ENCODE measurements around the gene SH3BP4. TPM values are rescaled to one million over a fixed set of nuclear protein-coding genes. Genes with fewer than 3 reads are reported as not detected.

The SH3BP4 gene
- total RNA-seq, 1 donor from 2014 or later, result 115 TPM

DNA sequence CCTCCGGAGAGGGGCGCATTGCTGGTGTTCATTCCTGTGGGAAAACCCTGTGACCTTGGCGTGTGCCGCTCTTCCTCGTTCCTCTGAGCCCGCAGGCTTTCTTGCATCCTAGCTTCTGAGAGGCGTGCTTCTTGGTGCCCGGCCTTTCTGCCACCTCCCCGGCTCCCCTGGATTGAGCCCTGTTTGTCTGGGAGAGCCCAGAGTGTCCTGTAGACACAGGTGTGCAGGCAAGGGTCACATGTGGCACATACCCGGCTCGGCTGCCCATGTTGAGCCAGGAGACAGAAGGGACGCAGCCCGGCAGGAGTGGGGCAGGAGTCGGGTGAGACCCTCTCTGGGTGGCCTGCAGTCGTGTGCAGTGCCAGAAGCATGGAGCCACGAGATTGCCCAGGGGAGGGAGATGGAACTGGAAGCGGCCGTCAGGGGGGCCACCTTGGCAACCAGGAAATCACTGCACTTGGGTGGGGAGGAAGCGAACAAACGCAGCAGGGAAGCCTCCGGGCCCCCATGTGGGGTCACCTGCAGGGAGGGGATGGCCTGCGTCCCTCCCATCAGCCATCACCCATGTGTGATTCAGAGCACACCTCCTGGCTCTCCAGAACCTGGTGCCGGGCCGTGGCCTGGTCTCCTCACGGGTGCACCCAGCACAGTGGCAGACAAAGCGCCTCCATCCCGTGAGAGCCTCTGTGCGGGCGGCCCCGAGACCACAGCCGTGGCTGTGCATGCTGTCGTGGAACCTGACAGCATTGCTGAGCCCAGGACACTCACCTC is 92.9 kb downstream of the SH3BP4 start:
- Histone ChIP-seq H3K36me3 (ENCODE audit: control insufficient read depth, insufficient read depth, low read length) (peaks cover 9% of the 10 kb centered on the region), H3K4me3 (ENCODE audit: low read depth, low read length) (no peak overlapping the region), H3K27me3 (ENCODE audit: control insufficient read depth, insufficient read depth, low read length) (no peaks in the 10 kb centered on the region)
- TF ChIP-seq, protein P1, sequence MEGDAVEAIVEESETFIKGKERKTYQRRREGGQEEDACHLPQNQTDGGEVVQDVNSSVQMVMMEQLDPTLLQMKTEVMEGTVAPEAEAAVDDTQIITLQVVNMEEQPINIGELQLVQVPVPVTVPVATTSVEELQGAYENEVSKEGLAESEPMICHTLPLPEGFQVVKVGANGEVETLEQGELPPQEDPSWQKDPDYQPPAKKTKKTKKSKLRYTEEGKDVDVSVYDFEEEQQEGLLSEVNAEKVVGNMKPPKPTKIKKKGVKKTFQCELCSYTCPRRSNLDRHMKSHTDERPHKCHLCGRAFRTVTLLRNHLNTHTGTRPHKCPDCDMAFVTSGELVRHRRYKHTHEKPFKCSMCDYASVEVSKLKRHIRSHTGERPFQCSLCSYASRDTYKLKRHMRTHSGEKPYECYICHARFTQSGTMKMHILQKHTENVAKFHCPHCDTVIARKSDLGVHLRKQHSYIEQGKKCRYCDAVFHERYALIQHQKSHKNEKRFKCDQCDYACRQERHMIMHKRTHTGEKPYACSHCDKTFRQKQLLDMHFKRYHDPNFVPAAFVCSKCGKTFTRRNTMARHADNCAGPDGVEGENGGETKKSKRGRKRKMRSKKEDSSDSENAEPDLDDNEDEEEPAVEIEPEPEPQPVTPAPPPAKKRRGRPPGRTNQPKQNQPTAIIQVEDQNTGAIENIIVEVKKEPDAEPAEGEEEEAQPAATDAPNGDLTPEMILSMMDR (IDR thresholded peaks at IDR 0.05; ENCODE audit: insufficient read depth, low read length, poor library complexity, severe bottlenecking), result no peak
- DNase-seq (ENCODE audit: low read depth), result no peak

DNA sequence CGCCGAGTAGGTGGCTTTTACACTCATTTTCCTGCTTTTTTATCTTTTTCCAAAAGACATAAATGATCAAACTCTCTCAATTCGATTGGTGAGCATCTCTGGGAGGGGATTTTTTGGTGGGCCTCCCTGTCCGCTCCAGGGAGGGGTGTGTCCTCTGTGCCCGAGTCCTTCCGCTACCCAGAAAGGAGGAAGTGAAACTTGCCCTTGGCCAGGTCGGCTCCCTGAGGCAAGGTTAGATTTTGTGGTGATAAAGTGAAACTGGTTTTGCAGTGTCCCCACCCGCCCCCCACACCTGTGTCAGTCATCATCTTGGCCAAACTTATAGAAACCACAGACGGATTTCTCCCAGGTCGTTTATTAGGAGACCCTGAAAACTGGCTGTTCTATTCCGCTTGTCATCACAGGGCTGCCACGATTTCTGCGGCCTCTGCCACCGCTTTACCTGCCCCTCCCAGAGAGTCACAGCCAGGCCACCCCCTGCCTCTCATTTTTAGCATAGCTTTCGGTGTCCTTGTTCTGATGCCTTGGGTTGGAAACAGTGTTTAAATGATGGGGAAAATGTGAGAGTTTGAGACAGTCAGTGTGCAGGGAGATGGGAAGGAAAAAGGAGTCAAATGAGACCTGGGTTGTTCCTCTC is 93.6 kb downstream of the SH3BP4 start:
- DNase-seq (ENCODE audit: low read depth), result no peak
- TF ChIP-seq, protein P1 (IDR thresholded peaks at IDR 0.05; ENCODE audit: insufficient read depth, low read length, poor library complexity, severe bottlenecking), result no peak
- no peak overlapping the region for H3K4me3 ChIP-seq (ENCODE audit: low read depth, low read length)
- no peaks in the 10 kb centered on the region for H3K27me3 ChIP-seq (ENCODE audit: control insufficient read depth, insufficient read depth, low read length)
- H3K36me3 ChIP-seq (ENCODE audit: control insufficient read depth, insufficient read depth, low read length), result peaks cover 9% of the 10 kb centered on the region

DNA sequence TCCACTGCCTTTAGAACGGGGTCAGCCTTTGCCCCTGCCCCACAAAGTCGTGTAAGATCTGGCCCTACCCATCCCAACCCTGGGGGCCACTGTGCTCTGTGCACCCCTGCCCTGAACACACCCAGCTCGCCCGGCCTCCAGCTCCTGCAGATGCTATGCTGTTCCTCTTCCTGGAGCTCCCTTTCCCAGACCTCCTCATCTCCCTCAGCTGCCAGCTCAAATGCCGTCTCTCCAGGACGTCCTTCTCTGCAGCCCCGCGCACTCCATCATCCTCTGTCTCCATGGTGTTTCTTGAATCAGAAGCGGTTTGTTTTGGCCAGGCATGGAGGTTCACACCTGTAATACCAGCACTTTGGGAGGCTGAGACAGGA is 94.1 kb downstream of the SH3BP4 start:
- Histone ChIP-seq H3K27me3 (ENCODE audit: control insufficient read depth, insufficient read depth, low read length) (no peaks in the 10 kb centered on the region), H3K36me3 (ENCODE audit: control insufficient read depth, insufficient read depth, low read length) (peaks cover 9% of the 10 kb centered on the region), H3K4me3 (ENCODE audit: low read depth, low read length) (no peak overlapping the region)
- TF ChIP-seq, protein P1 (IDR thresholded peaks at IDR 0.05; ENCODE audit: insufficient read depth, low read length, poor library complexity, severe bottlenecking), result no peak
- no peak for DNase-seq (ENCODE audit: low read depth)

DNA sequence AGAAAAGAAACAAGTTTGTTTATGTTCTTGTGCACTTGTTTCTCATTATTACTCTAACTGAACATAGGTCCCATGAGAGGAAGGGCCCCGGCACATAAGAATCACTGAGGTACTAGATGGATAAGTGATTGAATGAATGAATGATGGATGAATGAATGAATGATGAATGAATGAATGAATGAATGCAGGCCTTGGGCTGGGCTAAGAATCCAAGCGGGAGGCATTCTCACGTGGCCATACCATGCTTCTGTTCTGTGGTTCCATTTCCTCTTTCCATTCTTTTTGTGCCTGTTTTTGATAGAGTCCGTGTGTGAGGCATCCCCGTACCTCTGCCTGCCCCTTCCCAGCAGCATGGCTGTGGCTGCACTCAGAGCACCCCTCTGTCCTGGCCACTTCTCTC is 94.8 kb downstream of the SH3BP4 start:
- TF ChIP-seq, protein P1 (IDR thresholded peaks at IDR 0.05; ENCODE audit: insufficient read depth, low read length, poor library complexity, severe bottlenecking), result no peak
- H3K27me3 ChIP-seq (ENCODE audit: control insufficient read depth, insufficient read depth, low read length), result no peaks in the 10 kb centered on the region
- peaks cover 8% of the 10 kb centered on the region for H3K36me3 ChIP-seq (ENCODE audit: control insufficient read depth, insufficient read depth, low read length)
- H3K4me3 ChIP-seq (ENCODE audit: low read depth, low read length), result no peak overlapping the region
- DNase-seq (ENCODE audit: low read depth), result no peak

DNA sequence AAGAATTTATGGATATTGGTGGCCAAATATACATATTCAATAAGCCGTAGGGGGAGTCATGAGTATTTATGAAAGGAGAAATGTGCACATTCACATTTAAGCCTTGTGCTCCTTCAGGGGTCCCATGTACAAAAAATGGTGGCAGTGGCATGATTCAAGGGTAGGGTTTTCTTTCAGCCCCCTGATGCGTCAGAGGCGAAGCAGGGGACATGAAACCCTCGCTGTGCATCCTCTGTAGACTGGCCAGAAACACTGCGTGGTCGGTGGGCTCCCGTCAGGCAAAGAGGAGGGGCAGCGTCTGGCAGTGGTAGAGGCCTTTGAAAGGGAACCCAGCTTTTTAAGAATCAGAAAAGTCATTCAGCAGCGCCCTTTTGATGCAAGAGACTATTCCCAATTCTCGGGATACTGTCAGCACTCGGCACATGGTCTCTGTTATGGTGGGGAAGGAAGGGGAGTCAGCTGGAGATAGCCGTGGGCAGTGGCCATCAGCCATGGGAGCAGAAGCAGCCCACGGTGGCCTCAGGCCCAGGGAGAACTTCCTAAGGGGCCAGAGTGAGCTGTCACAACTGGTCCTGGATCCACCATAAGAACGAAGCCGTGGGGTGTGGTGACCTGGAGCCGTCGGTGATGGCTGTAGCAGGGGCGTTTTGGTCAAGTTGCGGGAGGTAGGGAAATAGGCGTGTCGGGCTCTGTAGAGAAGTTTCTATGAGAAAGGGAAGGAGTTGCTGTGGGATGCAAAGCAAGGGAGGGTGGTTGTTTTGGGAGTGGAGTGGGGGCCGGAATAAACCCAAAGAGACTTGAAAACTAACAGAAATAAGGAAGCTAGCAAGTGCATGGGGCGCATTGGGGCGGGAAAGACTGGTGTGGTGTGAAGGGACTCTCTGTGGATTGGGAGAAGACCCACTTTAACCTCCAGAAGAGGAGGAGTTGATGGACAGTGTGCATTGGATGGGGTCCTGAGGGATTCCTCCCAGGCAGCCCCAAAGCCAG is 95.6 kb downstream of the SH3BP4 start:
- DNase-seq (ENCODE audit: low read depth), result no peak
- H3K36me3 ChIP-seq (ENCODE audit: control insufficient read depth, insufficient read depth, low read length), result peaks cover 6% of the 10 kb centered on the region
- TF ChIP-seq, protein P1 (IDR thresholded peaks at IDR 0.05; ENCODE audit: insufficient read depth, low read length, poor library complexity, severe bottlenecking), result no peak

More for the DNA sequence above, 95.6 kb downstream of the SH3BP4 start:
- Histone ChIP-seq H3K4me3 (ENCODE audit: low read depth, low read length) (no peak overlapping the region), H3K27me3 (ENCODE audit: control insufficient read depth, insufficient read depth, low read length) (no peaks in the 10 kb centered on the region)
